ENCODE results near the gene ANKRD39. TPM values are rescaled to one million over a fixed set of nuclear protein-coding genes. Genes with fewer than 3 reads are reported as not detected.

The ANKRD39 gene
- total and polyA plus RNA-seq, 9 of the 15 experiments (the other 6 are each of a cell fraction or from before 2014, with no cell fraction given): 8.2 to 33.1 (median 23.8) TPM

DNA sequence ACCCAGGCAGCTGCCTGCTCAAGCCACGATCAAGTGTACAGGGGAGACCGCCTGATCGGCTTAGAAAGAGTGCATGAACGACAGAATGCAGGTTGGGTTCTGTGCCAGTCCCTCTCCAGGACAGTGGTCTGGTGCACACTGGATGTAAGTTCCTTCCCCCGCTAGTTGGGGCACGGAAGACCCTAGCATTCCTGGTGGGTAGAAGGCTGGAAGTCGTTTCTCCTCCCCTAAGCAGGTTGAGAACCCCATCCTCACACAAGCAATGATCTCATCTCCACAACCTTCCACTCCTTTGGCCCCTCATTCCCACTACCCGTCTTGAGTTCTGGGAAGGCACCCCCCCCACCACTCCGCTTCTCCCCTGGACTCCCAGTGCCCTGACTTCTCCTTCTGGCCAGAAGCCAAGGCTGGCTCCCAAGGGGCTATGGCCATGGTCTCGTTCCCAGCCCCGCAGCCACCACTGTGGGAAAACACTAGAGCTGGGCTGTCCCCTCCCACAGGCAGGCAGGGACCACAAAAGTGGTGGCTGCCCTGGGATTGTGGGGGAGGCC is 1.4 kb upstream of the ANKRD39 start:
- Histone ChIP-seq H3K4me3 (no peak overlapping the region), H3K27ac (ENCODE audit: extremely low read depth, low read depth, low read length) (peak overlapping the region; percentile 58; the same call in 2 of the 3 replicates), H3K9me1 (ENCODE audit: control insufficient read depth, insufficient read depth, low read length) (peaks cover 3% of the 10 kb centered on the region), H3K79me2 (ENCODE audit: control insufficient read depth, insufficient read depth, low read length) (peaks cover 40% of the 10 kb centered on the region), H3K27me3 (ENCODE audit: control insufficient read depth in 2 of 2, insufficient read depth in 2 of 2, low read length in 2 of 2) (no peaks in the 10 kb centered on the region), H3K4me1 (replicated peaks in 1 of 2; ENCODE audit: control insufficient read depth in 2 of 2, insufficient read depth in 2 of 2, low read length in 2 of 2) (peaks cover 24 to 56% of the 10 kb centered on the region in 2 experiments), H2AFZ (ENCODE audit: low read depth, low read length) (peak overlapping the region; percentile 81; the same call in 1 of the 2 replicates), H3K36me3 (ENCODE audit: control insufficient read depth, insufficient read depth, low read length) (peaks cover 48% of the 10 kb centered on the region), H3K9ac (ENCODE audit: insufficient read depth in 1 of 2, low read depth in 2 of 2, low read length in 2 of 2) (peak overlapping the region; percentile 50 to 92), H3K4me2 (ENCODE audit: insufficient read depth, low read length) (peak overlapping the region; percentile 62), H4K20me1 (replicated peaks; ENCODE audit: control insufficient read depth, insufficient read depth, low read length) (0 out of 2 replicates have a peak, but pooled peaks cover 1% of the 10 kb centered on the region), H3K9me3 (replicated peaks; ENCODE audit: control insufficient read depth, insufficient read depth, low read depth, low read length) (no peaks in the 10 kb centered on the region)
- CTCF ChIA-PET (ENCODE audit: low intra/inter-chr PET ratio): interaction anchor here (2.2 to 3.8 kb wide), 3 partner anchors 92 to 253 kb away, joined by 16 to 41 read pairs (median 37); no protein-coding TSS in a partner anchor
- WGBS (ENCODE audit: insufficient coverage, low coverage, missing lambda C conversion rate): 42% methylated on average over 11 of the region's 11 CpGs
- no TSS peak for BruUV-seq (replicated peaks)
- ATAC-seq: no peak; the same call in 2 of the 3 replicates
- POLR2A ChIA-PET: interaction anchor here (0.6 to 6.8 kb wide), 12 partner anchors 9 to 104 kb away, joined by 3 to 67 read pairs (median 4); partner anchors contain the start of gene SEMA4C
- in situ Hi-C loops (cut with MboI) (loop anchor here (5.0 to 25.0 kb wide), 2 partner anchors 93 to 253 kb away; partner anchors contain the start of gene ANKRD36), intact Hi-C loops (cut with micrococcal nuclease) (loop anchor here (2.0 to 5.0 kb wide), 2 partner anchors 14 to 253 kb away; partner anchors contain the start of gene ANKRD36)
- FAIRE-seq: peak; percentile 44
- peak in 2 of 4 experiments; percentile 32 to 39 for DNase-seq (ENCODE audit: extremely low read depth in 1 of 4, low spot score in 3 of 4)
- TF ChIP-seq, protein P1, sequence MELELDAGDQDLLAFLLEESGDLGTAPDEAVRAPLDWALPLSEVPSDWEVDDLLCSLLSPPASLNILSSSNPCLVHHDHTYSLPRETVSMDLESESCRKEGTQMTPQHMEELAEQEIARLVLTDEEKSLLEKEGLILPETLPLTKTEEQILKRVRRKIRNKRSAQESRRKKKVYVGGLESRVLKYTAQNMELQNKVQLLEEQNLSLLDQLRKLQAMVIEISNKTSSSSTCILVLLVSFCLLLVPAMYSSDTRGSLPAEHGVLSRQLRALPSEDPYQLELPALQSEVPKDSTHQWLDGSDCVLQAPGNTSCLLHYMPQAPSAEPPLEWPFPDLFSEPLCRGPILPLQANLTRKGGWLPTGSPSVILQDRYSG (tag; conservative IDR thresholded peaks at IDR 0.05; ENCODE audit: low read depth): no peak
- 0 out of 2 replicates have a peak, but pooled peaks have one; percentile 31 for TF ChIP-seq GATAD2A (IDR thresholded peaks at IDR 0.05)
- no peak for TF ChIP-seq SMAD2 (IDR thresholded peaks at IDR 0.05; ENCODE audit: low read depth, low read length)
- 0 out of 2 replicates have a peak, but pooled peaks have one; percentile 30 for TF ChIP-seq KAT7 (CRISPR knock-in tag; IDR thresholded peaks at IDR 0.05; ENCODE audit: borderline replicate concordance)
- no peak for TF ChIP-seq SMAD4 (CRISPR knock-in tag; conservative IDR thresholded peaks at IDR 0.05)
- TF ChIP-seq SP1 (CRISPR knock-in tag; IDR thresholded peaks at IDR 0.05): 0 out of 2 replicates have a peak, but pooled peaks have one; percentile 52
- peak; percentile 87; the same call in 1 of the 2 replicates for TF ChIP-seq POLR2AphosphoS2 (IDR thresholded peaks at IDR 0.05; ENCODE audit: low read length)
- 0 out of 2 replicates have a peak, but pooled peaks have one; percentile 45 for TF ChIP-seq ERF (CRISPR knock-in tag; IDR thresholded peaks at IDR 0.05)
- no peak for TF ChIP-seq FOSL1 (tag; conservative IDR thresholded peaks at IDR 0.05)
- TF ChIP-seq, protein P2, sequence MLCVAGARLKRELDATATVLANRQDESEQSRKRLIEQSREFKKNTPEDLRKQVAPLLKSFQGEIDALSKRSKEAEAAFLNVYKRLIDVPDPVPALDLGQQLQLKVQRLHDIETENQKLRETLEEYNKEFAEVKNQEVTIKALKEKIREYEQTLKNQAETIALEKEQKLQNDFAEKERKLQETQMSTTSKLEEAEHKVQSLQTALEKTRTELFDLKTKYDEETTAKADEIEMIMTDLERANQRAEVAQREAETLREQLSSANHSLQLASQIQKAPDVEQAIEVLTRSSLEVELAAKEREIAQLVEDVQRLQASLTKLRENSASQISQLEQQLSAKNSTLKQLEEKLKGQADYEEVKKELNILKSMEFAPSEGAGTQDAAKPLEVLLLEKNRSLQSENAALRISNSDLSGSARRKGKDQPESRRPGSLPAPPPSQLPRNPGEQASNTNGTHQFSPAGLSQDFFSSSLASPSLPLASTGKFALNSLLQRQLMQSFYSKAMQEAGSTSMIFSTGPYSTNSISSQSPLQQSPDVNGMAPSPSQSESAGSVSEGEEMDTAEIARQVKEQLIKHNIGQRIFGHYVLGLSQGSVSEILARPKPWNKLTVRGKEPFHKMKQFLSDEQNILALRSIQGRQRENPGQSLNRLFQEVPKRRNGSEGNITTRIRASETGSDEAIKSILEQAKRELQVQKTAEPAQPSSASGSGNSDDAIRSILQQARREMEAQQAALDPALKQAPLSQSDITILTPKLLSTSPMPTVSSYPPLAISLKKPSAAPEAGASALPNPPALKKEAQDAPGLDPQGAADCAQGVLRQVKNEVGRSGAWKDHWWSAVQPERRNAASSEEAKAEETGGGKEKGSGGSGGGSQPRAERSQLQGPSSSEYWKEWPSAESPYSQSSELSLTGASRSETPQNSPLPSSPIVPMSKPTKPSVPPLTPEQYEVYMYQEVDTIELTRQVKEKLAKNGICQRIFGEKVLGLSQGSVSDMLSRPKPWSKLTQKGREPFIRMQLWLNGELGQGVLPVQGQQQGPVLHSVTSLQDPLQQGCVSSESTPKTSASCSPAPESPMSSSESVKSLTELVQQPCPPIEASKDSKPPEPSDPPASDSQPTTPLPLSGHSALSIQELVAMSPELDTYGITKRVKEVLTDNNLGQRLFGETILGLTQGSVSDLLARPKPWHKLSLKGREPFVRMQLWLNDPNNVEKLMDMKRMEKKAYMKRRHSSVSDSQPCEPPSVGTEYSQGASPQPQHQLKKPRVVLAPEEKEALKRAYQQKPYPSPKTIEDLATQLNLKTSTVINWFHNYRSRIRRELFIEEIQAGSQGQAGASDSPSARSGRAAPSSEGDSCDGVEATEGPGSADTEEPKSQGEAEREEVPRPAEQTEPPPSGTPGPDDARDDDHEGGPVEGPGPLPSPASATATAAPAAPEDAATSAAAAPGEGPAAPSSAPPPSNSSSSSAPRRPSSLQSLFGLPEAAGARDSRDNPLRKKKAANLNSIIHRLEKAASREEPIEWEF (CRISPR knock-in tag; IDR thresholded peaks at IDR 0.05): no peak
- TF ChIP-seq EP300 (IDR thresholded peaks at IDR 0.05; ENCODE audit: low read length): no peak
- TF ChIP-seq, protein P3, sequence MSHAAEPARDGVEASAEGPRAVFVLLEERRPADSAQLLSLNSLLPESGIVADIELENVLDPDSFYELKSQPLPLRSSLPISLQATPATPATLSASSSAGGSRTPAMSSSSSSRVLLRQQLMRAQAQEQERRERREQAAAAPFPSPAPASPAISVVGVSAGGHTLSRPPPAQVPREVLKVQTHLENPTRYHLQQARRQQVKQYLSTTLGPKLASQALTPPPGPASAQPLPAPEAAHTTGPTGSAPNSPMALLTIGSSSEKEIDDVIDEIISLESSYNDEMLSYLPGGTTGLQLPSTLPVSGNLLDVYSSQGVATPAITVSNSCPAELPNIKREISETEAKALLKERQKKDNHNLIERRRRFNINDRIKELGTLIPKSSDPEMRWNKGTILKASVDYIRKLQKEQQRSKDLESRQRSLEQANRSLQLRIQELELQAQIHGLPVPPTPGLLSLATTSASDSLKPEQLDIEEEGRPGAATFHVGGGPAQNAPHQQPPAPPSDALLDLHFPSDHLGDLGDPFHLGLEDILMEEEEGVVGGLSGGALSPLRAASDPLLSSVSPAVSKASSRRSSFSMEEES (CRISPR knock-in tag; IDR thresholded peaks at IDR 0.05): no peak

Data from K562 (cell line).